ENCODE data around the gene FAM209A.
"Not testable (repeated sequence)": the region's sequence is repeated elsewhere in the genome, so short reads cannot be mapped to it uniquely, and the experiment has no call there.

Gene FAM209A

GRCh38 chr20:56564526-56564925 is 40.0 kb downstream of the FAM209A start:
- intact Hi-C loops (cut with micrococcal nuclease); H3K4me1 Mint-ChIP-seq (ENCODE audit: low read depth); H3K4me3 Mint-ChIP-seq; H3K27ac Mint-ChIP-seq; H3K9me3 Mint-ChIP-seq; H3K27me3 Mint-ChIP-seq; H3K36me3 Mint-ChIP-seq (ENCODE audit: low read depth): not testable (repeated sequence)

- H3K9me3 Mint-ChIP-seq: no peaks in the 10 kb centered on the region
- H3K27ac Mint-ChIP-seq: no peak overlapping the region
- no peaks in the 10 kb centered on the region for H3K4me1 Mint-ChIP-seq (ENCODE audit: low read depth)
- intact Hi-C loops (cut with micrococcal nuclease): no loop called here
- no peak overlapping the region for H3K4me3 Mint-ChIP-seq
- peaks cover 6% of the 10 kb centered on the region for H3K27me3 Mint-ChIP-seq
- no peaks in the 10 kb centered on the region for H3K36me3 Mint-ChIP-seq (ENCODE audit: low read depth)
Measured at GRCh38 chr20:56565511-56565910, 41.0 kb downstream of the FAM209A start.

GRCh38 chr20:56566621-56567020 is 42.1 kb downstream of the FAM209A start:
- H3K27me3 Mint-ChIP-seq: peaks cover 6% of the 10 kb centered on the region
- intact Hi-C loops (cut with micrococcal nuclease): no loop called here
- H3K4me1 Mint-ChIP-seq (ENCODE audit: low read depth): no peaks in the 10 kb centered on the region
- H3K36me3 Mint-ChIP-seq (ENCODE audit: low read depth): no peaks in the 10 kb centered on the region
- H3K9me3 Mint-ChIP-seq: no peaks in the 10 kb centered on the region
- H3K27ac Mint-ChIP-seq: no peak overlapping the region
- no peak overlapping the region for H3K4me3 Mint-ChIP-seq

- H3K4me1 Mint-ChIP-seq (ENCODE audit: low read depth): no peaks in the 10 kb centered on the region
- no peak overlapping the region for H3K27ac Mint-ChIP-seq
- no peaks in the 10 kb centered on the region for H3K9me3 Mint-ChIP-seq
- intact Hi-C loops (cut with micrococcal nuclease): loop anchor here (10.0 kb wide), 1 partner anchor 176 kb away; the partner anchor contains the start of genes AURKA and CSTF1
- no peaks in the 10 kb centered on the region for H3K36me3 Mint-ChIP-seq (ENCODE audit: low read depth)
- peaks cover 18% of the 10 kb centered on the region for H3K27me3 Mint-ChIP-seq
- H3K4me3 Mint-ChIP-seq: no peak overlapping the region
Measured at GRCh38 chr20:56570832-56571231, 46.3 kb downstream of the FAM209A start.

GRCh38 chr20:56572172-56572571 is 47.6 kb downstream of the FAM209A start:
- Mint-ChIP-seq H3K36me3 (ENCODE audit: low read depth) (no peaks in the 10 kb centered on the region), H3K4me1 (ENCODE audit: low read depth) (no peaks in the 10 kb centered on the region), H3K4me3 (no peak overlapping the region), H3K27ac (no peak overlapping the region), H3K27me3 (peaks cover 18% of the 10 kb centered on the region), H3K9me3 (no peaks in the 10 kb centered on the region)
- intact Hi-C loops (cut with micrococcal nuclease): loop anchor here (10.0 kb wide), 1 partner anchor 177 kb away; the partner anchor contains the start of genes AURKA and CSTF1

- Mint-ChIP-seq H3K27ac (no peak overlapping the region), H3K4me1 (ENCODE audit: low read depth) (no peaks in the 10 kb centered on the region), H3K36me3 (ENCODE audit: low read depth) (no peaks in the 10 kb centered on the region), H3K27me3 (peaks cover 18% of the 10 kb centered on the region), H3K9me3 (no peaks in the 10 kb centered on the region), H3K4me3 (no peak overlapping the region)
- intact Hi-C loops (cut with micrococcal nuclease): loop anchor here (10.0 kb wide), 1 partner anchor 179 kb away; the partner anchor contains the start of genes AURKA and CSTF1
Measured at GRCh38 chr20:56573986-56574385, 49.4 kb downstream of the FAM209A start.

- peaks cover 4% of the 10 kb centered on the region for H3K4me1 Mint-ChIP-seq (ENCODE audit: low read depth)
- no peak overlapping the region for H3K27ac Mint-ChIP-seq
- H3K9me3 Mint-ChIP-seq: no peaks in the 10 kb centered on the region
- intact Hi-C loops (cut with micrococcal nuclease): loop anchor here (10.0 kb wide), 1 partner anchor 180 kb away; the partner anchor contains the start of genes AURKA and CSTF1
- H3K36me3 Mint-ChIP-seq (ENCODE audit: low read depth): no peaks in the 10 kb centered on the region
- no peak overlapping the region for H3K4me3 Mint-ChIP-seq
- peaks cover 18% of the 10 kb centered on the region for H3K27me3 Mint-ChIP-seq
Measured at GRCh38 chr20:56574531-56575142, 50.1 kb downstream of the FAM209A start.

- peaks cover 16% of the 10 kb centered on the region for H3K27me3 Mint-ChIP-seq
- intact Hi-C loops (cut with micrococcal nuclease): loop anchor here (10.0 kb wide), 1 partner anchor 180 kb away; the partner anchor contains the start of genes AURKA and CSTF1
- H3K4me1 Mint-ChIP-seq (ENCODE audit: low read depth): peaks cover 5% of the 10 kb centered on the region
- no peaks in the 10 kb centered on the region for H3K9me3 Mint-ChIP-seq
- no peak overlapping the region for H3K4me3 Mint-ChIP-seq
- H3K36me3 Mint-ChIP-seq (ENCODE audit: low read depth): no peaks in the 10 kb centered on the region
- H3K27ac Mint-ChIP-seq: no peak overlapping the region
Measured at GRCh38 chr20:56575157-56575556, 50.6 kb downstream of the FAM209A start.

Data from dendritic cell treated with granulocyte-macrophage colony-stimulating factor and Interleukin-4, amounts not matched to agents 40 ng/mL and 50 ng/mL, for 4 days (primary cell).